Raji (cell line): ENCODE results near the gene ZNF619.

ENCODE experiments used
- POLR2A ChIP-seq: IDR thresholded peaks from 2 replicates; pipeline ENCODE4 v1.6.1; 2011; ENCODE audit warnings: low read depth, low read length, control low read depth; ENCODE audit not compliant: insufficient read depth

ZNF619 gene

DNA sequence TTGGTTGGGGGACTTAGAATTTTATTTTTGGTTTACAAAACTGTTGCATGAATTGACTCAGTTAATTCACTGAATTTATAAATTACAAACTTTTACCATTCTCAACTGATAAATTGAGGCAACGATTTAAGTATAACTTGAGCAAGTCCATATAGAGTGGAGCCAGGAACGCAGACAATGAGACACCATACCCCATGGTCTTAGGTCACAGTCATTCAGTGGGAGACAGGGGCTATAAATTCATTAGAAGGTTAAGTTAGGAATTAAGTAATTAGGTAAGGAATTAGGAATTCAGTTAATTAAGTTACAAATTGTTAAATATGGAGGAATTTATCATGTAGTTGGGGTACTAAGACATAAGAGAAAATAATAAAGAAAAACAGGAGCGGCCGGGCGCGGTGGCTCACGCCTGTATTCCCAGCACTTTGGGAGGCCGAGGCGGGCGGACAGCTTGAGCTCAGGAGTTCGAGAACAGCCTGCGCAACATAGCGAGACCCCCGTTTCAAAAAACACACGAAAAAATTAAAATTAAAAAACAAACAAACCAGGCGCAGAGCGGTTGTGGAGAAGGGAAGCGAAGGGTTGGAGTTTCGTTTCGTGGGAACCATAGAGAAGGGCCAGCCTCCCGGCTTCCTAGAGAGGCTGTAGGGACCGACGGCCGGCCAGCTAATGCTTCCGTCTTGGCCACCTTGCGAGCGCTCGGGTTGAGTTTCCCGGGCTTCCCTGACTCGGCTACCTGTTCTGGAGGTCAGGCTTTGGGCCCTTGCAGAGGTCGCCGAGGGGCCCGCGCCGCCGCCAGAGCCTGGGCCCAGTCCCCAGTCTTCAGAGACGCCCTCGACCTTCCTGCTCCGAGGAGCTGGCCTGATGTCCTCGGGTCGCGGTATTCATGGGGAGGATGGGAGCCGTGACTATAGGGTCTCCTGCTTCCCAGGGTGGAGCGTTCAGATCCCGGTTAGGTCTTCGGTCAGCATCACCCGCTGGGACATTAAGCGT lies at the start of gene ZNF619:
ZNF619 (plus strand) TSS at position 645 of the 993 bp plus-strand sequence. CDS start 858 bp downstream, outside the sequence.
- TF ChIP-seq POLR2A, result peak; percentile 44; the same call in 1 of the 2 replicates

DNA sequence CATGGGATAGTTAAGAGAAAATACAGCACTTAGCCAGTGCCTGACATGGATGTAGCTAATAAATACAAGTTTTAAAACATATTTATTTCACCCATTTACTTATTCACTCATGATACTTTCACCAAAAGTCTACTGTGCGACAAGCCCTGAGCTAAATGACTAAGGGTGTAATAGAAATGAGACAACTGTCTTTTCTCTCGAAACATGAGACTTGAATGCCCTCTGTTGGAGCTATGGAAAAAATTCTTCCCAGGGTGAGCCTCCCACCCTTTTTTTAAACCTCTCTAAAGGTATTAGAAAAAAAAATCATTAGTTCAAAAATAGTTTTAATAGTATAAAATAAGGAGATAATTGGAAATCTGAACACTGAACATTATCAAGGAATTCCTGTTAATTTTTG lies 44.1 kb upstream of the ZNF619 start:
- TF ChIP-seq POLR2A, result no peak

DNA sequence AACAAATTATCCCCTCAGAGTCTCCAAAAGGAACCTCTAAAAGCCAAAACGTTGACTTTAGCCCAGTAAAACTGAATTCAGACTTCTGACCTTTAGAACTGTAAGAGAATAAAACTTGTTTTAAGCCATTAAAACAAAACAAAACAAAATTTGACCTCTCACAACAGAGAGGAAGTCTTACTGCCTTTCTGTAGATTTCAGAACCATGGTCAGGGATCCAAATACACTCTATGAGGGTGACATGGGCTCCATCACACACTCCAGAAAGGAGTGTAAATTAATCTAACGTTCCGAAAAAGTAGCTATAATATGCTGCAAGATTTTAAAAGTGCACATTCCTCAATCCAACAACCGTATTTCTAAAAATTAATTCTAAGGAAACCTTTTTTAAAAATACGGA lies 39.0 kb upstream of the ZNF619 start:
- no peak for TF ChIP-seq POLR2A

DNA sequence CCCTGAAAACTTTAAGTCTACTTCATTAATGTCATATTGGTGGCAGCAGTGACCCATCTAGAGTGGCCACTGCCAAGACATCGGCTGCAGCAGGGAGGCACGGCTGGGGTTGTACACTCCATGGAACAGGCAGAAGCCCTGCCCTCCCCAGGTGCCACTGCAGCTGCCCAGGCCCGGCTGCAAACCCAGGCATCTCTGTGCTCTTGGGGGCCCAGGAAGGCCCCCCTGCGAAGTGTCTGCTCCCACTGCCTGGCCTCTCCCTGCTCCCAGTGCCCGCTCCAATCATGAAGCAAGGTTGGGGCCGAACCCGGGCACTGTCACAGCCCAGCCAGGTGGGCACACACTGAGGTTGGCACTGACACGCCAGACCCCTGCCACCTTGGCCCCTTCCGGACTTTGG lies 31.9 kb upstream of the ZNF619 start:
- no peak for TF ChIP-seq POLR2A

DNA sequence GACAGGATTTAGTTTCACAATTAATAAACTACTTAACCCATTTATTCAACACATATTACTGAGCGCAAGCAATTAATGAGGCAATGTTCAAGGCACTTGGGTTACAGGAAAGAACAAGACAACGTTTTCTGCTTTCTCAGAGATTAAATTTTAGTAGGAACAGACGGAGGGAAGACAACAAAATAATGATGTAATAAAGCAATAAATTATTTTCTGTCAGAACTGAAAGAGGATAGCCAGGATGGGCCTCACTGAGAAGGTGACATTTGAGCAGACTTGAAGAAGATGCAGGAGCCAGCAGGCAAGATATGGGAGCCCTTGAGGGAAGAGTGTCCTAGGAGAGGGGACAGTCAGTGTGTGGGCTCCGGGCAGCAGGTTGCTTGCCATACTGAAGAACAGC lies 31.0 kb upstream of the ZNF619 start:
- TF ChIP-seq POLR2A, result no peak

DNA sequence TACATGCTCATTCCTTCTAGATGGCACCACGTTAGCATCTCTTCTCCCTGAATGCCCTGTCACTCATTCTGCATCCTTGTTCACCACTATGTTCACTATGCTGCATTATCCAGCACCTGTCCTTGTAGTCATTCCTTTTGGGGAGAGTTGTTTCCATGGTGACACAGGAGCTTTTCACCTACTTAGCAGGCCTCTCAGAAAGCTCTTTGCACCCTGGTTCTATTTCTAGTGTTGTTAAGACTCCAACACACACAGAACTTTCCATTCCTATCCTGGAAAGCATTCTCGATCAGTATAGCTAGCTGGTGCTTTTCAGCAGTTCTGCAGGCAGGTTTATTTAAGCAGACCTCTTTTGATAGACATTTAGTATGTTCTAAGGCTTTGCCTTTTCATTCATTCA lies 26.5 kb upstream of the ZNF619 start:
- no peak for TF ChIP-seq POLR2A

DNA sequence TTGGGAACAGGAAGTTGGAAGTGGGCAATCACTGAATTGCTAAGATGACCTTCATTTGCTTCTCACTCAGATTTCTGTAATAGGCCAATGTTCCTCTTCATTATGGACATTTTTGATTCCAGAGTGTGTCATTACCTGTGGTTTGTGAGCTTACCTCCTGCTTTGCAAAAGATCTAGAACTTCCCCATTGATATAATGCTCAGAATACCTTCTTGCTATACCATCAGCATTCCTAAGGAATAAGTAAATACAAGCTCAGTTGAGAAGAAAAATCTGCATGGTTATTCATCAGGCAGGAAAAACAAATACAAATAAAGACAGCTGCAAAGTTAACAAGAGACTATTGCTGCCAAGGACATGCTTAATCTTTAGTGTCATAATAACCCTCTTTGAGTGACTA lies 25.4 kb upstream of the ZNF619 start:
- TF ChIP-seq POLR2A, result no peak

DNA sequence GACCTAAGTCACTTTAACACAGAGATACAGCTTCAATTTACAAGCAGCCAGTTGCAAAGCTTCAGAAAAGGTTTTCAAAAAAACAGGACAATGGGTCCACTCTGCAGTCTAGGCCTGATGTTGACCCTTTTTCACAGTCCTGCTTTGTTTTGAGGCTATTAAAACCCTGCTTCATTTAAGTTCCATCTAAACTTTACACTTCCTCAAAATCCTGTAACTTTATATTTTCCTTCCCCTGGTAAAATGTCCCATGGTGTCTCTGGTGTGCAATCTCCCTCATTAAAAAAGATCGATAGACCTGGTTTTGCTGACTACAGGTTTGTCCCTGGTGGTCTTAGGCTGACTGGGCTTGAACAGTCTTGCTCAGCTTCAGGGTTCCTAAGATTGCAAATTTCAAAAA lies 24.9 kb upstream of the ZNF619 start:
- no peak for TF ChIP-seq POLR2A

DNA sequence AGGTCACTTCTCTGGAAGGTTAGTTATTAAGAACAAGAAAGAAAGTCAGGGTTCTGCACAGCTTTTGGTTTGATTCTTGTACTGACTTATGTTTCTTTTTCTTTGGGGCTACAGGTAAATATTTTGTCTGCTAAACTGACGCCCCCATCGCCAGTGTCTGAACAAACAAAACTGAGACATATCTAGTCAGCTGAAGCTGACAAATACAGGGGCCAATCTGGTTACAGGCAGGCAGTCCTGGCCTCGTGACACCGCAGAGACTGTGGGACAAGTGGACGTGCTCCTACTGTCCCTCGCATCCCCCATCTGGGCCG lies 24.4 kb upstream of the ZNF619 start:
- TF ChIP-seq POLR2A, result no peak

DNA sequence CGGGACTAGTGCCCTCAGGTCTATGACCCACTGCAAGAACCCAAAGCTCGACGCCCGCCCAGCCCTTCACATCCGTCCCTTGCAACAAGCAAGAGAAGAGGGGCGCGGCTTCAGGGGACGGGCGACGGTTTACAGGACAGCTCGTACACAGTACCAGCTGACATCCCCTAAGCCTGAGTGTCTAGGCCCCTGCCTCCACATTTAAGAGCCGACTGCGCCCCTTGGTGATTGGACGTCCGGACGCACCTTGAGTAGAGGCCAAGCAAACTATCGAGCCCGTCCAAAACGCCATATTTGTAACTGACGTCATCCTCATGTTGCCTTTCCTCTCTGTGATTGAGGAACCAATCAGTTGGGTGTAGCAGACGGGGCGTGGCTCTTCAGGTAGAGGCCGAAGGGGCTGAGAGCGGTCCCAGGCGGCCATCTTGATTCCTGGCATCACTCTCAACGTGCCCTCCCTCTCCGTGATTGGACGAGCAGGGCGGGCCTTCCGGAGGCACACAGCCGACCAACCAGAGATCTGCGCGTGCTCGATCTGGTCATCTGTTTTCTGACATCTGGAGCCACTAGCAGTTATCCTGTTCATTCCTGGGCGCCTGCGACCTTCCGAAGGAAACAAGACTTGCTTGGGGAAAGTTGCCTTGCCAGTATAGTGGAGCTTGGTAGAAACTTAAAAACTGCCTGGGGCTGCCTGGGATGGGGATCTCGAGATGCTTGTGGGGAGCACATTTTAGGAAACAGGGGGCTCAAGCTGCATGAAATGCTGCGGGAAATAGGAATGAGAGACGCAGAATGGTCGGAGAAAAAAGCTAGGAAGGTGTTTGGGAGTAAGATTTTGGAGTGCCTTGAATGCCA lies 23.8 kb upstream of the ZNF619 start:
- TF ChIP-seq POLR2A, result peak; percentile 86

DNA sequence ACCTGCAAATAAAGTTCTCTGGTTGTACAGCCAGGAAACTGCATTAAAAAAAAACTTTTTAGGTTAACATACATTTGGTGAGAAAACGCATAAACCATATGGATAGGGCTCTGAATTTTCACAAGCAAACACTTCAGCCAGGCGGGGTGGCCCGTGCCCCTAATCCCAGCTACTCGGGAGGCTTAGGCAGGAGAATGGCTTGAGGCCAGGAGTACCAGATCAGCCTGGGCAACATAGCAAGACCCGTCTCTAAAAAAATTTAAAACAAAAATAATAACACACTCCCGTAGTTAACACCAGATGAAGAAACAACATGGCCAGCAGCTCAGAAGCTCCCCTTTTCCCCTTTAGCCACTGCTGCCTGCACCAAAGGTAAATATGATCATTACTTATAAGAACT lies 23.0 kb upstream of the ZNF619 start:
- no peak for TF ChIP-seq POLR2A

DNA sequence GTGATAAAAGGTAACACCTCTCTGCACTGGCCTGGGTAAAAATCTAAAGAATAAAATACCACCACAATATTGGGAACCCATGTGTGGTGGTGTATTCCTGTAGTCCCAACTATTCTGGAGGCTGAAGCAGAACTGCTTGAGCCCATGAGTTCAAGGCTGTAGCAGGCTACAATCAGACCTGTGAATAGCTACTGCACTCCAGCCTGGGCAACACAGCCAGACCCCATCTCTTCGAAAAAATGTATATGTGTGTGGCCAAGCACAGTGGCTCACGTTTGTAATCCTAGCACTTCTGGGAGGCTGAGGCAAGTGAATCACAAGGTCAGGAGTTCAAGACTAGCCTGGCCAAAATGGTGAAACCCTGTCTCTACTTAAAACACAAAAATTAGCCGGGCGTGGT lies 21.6 kb upstream of the ZNF619 start:
- TF ChIP-seq POLR2A, result no peak

DNA sequence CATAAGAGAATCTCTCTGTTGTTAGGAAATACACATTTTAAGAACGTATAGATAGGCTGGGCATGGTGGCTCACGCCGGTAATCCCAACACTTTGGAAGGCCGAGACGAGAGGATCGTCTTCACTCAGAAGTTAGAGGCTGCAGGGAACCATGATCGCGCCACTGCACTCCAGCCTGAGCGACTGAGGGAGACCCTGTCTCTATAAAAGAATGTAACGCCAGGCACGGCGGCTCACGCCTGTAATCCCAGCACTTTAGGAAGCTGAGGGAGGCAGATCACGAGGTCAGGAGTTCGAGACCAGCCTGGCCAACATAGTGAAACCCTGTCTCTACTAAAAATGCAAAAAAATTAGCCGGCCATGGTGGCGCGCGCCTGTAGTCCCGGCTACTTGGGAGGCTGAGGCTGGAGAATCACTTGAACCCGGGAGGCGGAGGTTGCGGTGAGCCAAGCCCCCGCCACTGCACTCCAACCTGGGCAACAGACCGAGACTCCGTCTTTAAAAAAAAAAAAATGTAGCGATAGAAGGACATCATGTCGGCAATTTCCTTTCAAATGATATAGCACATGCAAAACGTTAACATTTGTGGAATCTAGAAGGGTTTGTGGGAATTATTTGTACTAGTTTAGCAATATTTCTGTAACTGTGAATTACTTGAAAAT lies 20.5 kb upstream of the ZNF619 start:
- TF ChIP-seq POLR2A, result no peak

DNA sequence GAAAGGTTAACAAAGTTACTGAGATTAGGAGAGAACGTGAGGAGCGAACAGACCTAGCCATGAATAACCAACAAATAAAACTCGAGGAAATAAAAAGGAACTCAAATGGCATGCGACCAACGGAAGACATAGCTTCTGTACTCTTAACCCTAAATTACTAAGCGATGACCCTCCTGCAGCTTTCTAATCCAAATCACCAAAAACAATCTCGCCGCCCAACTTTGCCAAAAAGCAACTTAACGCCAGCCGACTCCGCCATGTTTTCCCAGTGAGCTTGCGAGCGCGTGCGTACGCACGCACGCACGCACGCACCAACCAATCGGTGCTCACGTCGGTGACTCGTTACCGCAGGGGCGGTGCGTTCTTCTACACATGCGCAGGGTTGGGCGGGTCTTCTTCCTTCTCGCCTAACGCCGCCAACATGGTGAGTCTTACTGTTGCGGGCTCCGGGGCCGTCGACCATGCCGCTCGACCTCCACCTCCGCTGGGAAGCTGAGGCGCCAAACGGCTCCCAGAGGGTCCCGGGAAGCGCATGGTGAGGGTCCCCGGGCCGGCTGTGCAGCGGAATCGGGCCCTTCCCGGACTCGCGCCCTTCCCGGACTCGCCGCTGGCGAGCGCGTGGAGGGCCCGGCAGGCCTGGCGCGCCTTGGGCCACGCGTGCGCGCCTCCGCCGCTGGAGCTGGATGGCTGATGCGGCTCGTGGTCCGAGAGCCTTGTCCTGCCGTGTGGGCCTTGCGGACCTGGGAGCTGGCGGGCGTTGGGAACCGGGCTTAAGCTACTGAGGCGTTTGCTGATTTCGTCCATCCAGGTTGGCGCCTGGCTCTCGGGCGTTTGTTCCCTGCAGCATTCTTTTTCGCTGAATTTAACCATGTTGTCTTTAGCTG lies 19.7 kb upstream of the ZNF619 start, which contains the start of gene RPL14:
RPL14 (plus strand) TSS at position 400 of the 884 bp plus-strand sequence; CDS start at position 533, 133 bp downstream.
- peak; percentile 97 for TF ChIP-seq POLR2A
